Tibial nerve (tissue), 3 donors: ENCODE measurements around the gene COL9A3.

Experiments used
- CTCF ChIP-seq, 5 experiments: fragments of 200-600 bp in 3 of 5; fragments of 450-650 bp in 2 of 5; sonication (generic) in 3 of 5; IDR thresholded peaks; one replicate each; pipeline ENCODE4 v1.5.1; 2016 to 2019; ENCODE audit warnings: antibody characterized with exemption in 5 of 5, mild to moderate bottlenecking in 3 of 5, moderate library complexity in 2 of 5
- POLR2A ChIP-seq, 2 donors: fragments of 450-650 bp; IDR thresholded peaks; one replicate each; pipeline ENCODE4 v1.6.1; 2017; ENCODE audit warnings: antibody characterized with exemption in 2 of 2, mild to moderate bottlenecking in 2 of 2, moderate library complexity in 2 of 2

DNA sequence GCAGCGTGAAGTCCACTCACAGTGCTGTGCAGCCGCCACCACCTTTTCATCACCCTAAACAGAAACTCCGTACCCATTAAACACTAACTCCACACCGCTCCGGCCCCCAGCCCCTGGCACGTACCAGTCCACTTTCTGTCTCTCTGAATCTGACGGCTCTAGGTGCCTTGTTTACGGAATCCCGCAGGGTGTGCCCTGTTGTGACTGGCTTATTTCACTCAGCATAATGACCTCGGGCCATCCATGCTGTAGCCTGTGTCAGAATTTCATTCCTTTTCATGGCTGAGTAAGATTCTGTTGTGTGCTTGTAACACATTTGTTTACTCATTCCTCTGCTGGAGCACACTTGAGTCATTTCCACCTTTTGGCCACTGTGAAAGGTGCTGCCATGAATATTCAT, 26.8 kb downstream of the COL9A3 start:
- TF ChIP-seq POLR2A (IDR thresholded peaks at IDR 0.05) (no peak), CTCF (IDR thresholded peaks at IDR 0.05) (no peak)
